GF-D8 (cell line): ENCODE data around the gene LMO7.

ENCODE experiments used
- DNase-seq: peaks from one replicate; lab custom pipeline; 2025; lab: John Stamatoyannopoulos, UW

Gene LMO7

DNA sequence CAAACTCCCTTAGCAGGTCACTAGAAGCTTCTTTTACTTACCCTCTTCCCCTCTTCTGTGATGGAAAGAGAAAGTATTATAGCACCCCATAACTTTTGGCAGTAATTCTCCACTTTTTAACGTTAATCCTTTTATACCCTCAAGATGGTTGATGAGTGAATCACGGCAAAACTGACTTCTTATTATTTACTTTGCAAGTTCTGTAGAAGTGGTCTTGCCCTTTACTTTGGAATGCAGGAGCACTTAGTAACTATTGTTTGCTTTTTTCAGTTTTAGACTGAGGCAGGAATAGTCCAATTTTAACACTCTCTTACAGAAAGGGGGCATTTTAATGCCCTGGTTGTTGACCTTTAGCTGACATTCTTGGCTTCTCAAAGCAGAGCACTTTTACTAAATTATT is 260.1 kb downstream of the LMO7 start:
- DNase-seq = no peak

DNA sequence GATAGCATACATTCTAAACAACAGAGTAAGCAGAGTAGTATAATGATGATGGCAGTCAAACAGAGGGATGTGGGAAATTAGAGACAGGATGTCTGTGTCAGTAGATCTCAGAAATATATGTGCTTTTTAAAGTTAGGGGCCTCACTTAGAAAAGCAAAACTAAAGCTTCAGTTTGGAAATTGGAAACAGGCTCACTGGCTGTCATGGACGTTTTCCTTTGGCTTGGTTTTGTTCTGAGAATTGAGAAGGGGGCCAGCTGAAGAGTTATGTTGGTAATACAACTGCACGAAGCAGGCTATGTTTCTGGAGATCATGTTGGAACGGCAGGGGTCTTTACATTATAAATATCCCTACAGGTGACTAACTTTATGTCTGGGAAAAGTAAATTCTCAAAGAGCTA is 261.3 kb downstream of the LMO7 start:
- DNase-seq = no peak

DNA sequence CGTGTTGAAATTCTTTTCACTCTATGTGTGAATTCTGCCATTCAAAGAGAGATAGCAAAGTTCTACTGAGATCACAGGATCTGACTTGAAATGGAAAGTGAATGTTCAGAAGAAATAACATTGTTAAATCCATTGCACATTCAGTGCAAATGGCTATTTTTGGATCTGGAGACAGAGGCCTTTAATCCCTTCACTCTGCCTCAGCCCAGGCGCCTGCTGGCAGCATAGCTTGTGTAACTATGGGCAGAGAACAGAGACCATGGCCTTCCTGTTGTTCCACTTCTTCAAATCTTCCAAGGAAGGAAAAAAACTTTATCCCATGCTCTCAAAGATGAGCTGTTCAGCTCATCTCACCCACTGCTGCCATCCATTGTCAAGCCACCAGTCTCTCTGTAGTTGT is 265.4 kb downstream of the LMO7 start:
- no peak for DNase-seq

- no peak for DNase-seq
Measured at GRCh38 chr13:75902166-75903104, 266.3 kb downstream of the LMO7 start.

DNA sequence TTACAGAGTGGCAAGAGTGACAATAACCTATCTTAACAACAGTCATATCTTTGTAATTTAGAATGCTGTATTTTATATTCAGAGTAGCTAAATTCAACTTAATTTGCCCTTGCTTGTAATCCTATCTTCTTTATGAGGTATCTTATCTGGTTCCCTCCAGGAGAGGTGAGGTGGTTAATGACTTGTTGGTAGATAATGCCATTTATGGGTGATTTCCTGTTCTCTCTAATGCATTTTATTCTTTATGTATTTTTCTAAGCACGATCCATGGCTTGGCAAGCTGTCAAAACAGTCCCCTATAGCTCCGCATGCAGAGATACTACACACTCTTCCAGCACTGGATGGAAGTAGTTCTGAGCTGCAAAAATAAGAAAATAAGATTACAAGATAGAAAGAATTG is 267.9 kb downstream of the LMO7 start:
- no peak for DNase-seq

- no peak for DNase-seq
Measured at GRCh38 chr13:75906315-75906714, 270.2 kb downstream of the LMO7 start.

GRCh38 chr13:75907044-75907443 is 270.9 kb downstream of the LMO7 start:
- no peak for DNase-seq

GRCh38 chr13:75908141-75908540 is 272.0 kb downstream of the LMO7 start:
- DNase-seq = no peak
